ENCODE data around the gene ZNF138.

Gene ZNF138

GRCh38 chr7:64880322-64881297, 86.4 kb downstream of the ZNF138 start:
- no peak for DNase-seq (ENCODE audit: low read depth, low spot score)
- Histone ChIP-seq H3K9ac (ENCODE audit: insufficient read length) (no peak overlapping the region), H3K27ac (no peak overlapping the region), H3K36me3 (ENCODE audit: insufficient read depth, low read length) (no peaks in the 10 kb centered on the region), H3K4me3 (no peak overlapping the region), H3K9me3 (ENCODE audit: low read depth, low read length) (no peaks in the 10 kb centered on the region)
- TF ChIP-seq FOXP2 (optimal IDR thresholded peaks at IDR 0.05; ENCODE audit: control extremely low read depth, extremely low read length, insufficient read depth) (no peak), POLR2AphosphoS5 (IDR thresholded peaks at IDR 0.05; ENCODE audit: borderline replicate concordance, low read depth, low read length) (no peak), EZH2 (IDR thresholded peaks at IDR 0.05) (no peak)

GRCh38 chr7:64881461-64882287, 87.4 kb downstream of the ZNF138 start:
- no peak for DNase-seq (ENCODE audit: low read depth, low spot score)
- Histone ChIP-seq H3K36me3 (ENCODE audit: insufficient read depth, low read length) (no peaks in the 10 kb centered on the region), H3K4me3 (no peak overlapping the region), H3K9ac (ENCODE audit: insufficient read length) (no peak overlapping the region), H3K9me3 (ENCODE audit: low read depth, low read length) (no peaks in the 10 kb centered on the region), H3K27ac (no peak overlapping the region)
- no peak for TF ChIP-seq EZH2 (IDR thresholded peaks at IDR 0.05)
- TF ChIP-seq FOXP2 (optimal IDR thresholded peaks at IDR 0.05; ENCODE audit: control extremely low read depth, extremely low read length, insufficient read depth), result no peak
- no peak for TF ChIP-seq POLR2AphosphoS5 (IDR thresholded peaks at IDR 0.05; ENCODE audit: borderline replicate concordance, low read depth, low read length)

- Histone ChIP-seq H3K36me3 (ENCODE audit: insufficient read depth, low read length) (no peaks in the 10 kb centered on the region), H3K27ac (no peak overlapping the region), H3K9ac (ENCODE audit: insufficient read length) (no peak overlapping the region), H3K4me3 (no peak overlapping the region), H3K9me3 (ENCODE audit: low read depth, low read length) (no peaks in the 10 kb centered on the region)
- TF ChIP-seq FOXP2 (optimal IDR thresholded peaks at IDR 0.05; ENCODE audit: control extremely low read depth, extremely low read length, insufficient read depth), result no peak
- no peak for TF ChIP-seq POLR2AphosphoS5 (IDR thresholded peaks at IDR 0.05; ENCODE audit: borderline replicate concordance, low read depth, low read length)
- TF ChIP-seq EZH2 (IDR thresholded peaks at IDR 0.05), result no peak
- DNase-seq (ENCODE audit: low read depth, low spot score), result no peak
These were observed 88.3 kb downstream of the ZNF138 start for GRCh38 chr7:64882341-64883112.
